Measurements from ENCODE around the gene SYNE1.

- TF ChIP-seq CTCF (IDR thresholded peaks at IDR 0.05; ENCODE audit: poor library complexity, severe bottlenecking), result no peak
- TF ChIP-seq POLR2AphosphoS5 (IDR thresholded peaks at IDR 0.05), result no peak
- TF ChIP-seq EP300 (conservative IDR thresholded peaks at IDR 0.05; ENCODE audit: poor library complexity, severe bottlenecking), result no peak
- no peak for TF ChIP-seq EZH2 (IDR thresholded peaks at IDR 0.05; ENCODE audit: borderline replicate concordance, insufficient read depth, low read length, poor library complexity, severe bottlenecking)
- TF ChIP-seq, protein P1, sequence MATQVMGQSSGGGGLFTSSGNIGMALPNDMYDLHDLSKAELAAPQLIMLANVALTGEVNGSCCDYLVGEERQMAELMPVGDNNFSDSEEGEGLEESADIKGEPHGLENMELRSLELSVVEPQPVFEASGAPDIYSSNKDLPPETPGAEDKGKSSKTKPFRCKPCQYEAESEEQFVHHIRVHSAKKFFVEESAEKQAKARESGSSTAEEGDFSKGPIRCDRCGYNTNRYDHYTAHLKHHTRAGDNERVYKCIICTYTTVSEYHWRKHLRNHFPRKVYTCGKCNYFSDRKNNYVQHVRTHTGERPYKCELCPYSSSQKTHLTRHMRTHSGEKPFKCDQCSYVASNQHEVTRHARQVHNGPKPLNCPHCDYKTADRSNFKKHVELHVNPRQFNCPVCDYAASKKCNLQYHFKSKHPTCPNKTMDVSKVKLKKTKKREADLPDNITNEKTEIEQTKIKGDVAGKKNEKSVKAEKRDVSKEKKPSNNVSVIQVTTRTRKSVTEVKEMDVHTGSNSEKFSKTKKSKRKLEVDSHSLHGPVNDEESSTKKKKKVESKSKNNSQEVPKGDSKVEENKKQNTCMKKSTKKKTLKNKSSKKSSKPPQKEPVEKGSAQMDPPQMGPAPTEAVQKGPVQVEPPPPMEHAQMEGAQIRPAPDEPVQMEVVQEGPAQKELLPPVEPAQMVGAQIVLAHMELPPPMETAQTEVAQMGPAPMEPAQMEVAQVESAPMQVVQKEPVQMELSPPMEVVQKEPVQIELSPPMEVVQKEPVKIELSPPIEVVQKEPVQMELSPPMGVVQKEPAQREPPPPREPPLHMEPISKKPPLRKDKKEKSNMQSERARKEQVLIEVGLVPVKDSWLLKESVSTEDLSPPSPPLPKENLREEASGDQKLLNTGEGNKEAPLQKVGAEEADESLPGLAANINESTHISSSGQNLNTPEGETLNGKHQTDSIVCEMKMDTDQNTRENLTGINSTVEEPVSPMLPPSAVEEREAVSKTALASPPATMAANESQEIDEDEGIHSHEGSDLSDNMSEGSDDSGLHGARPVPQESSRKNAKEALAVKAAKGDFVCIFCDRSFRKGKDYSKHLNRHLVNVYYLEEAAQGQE (IDR thresholded peaks at IDR 0.05; ENCODE audit: borderline replicate concordance), result no peak
- TF ChIP-seq SMC3 (conservative IDR thresholded peaks at IDR 0.05; ENCODE audit: poor library complexity), result no peak
- TF ChIP-seq TAF1 (IDR thresholded peaks at IDR 0.05; ENCODE audit: low read depth), result no peak
- TF ChIP-seq MXI1 (conservative IDR thresholded peaks at IDR 0.05; ENCODE audit: poor library complexity, severe bottlenecking), result no peak
- TF ChIP-seq RAD21 (conservative IDR thresholded peaks at IDR 0.05), result no peak
Observed at GRCh38 chr6:152671171-152671570, 34.0 kb upstream of the SYNE1 start.
